ENCODE measurements around the gene PNKP.

DNA sequence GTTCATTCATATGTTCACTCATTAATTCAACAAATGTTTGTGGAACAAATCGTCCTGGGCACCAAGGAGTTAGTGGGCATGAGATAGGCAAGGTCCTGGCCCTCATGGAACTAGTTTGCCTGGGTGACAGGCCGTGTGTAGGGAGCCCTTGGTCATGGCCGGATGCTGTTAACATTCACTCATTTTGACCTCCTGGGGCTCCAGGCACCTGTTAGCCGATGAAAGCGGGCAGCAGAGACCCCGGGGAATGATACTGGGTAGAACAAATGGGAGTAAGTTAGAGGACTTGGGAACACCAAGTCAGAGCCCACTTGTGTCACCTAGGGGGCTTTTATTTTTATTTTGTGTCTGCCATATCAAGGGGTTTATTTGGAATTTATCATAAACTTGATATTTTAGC lies 42.7 kb downstream of the PNKP start:
- TF ChIP-seq, protein P1, sequence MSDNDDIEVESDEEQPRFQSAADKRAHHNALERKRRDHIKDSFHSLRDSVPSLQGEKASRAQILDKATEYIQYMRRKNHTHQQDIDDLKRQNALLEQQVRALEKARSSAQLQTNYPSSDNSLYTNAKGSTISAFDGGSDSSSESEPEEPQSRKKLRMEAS (CRISPR knock-in tag; IDR thresholded peaks at IDR 0.05), result no peak
- TF ChIP-seq, protein P2, sequence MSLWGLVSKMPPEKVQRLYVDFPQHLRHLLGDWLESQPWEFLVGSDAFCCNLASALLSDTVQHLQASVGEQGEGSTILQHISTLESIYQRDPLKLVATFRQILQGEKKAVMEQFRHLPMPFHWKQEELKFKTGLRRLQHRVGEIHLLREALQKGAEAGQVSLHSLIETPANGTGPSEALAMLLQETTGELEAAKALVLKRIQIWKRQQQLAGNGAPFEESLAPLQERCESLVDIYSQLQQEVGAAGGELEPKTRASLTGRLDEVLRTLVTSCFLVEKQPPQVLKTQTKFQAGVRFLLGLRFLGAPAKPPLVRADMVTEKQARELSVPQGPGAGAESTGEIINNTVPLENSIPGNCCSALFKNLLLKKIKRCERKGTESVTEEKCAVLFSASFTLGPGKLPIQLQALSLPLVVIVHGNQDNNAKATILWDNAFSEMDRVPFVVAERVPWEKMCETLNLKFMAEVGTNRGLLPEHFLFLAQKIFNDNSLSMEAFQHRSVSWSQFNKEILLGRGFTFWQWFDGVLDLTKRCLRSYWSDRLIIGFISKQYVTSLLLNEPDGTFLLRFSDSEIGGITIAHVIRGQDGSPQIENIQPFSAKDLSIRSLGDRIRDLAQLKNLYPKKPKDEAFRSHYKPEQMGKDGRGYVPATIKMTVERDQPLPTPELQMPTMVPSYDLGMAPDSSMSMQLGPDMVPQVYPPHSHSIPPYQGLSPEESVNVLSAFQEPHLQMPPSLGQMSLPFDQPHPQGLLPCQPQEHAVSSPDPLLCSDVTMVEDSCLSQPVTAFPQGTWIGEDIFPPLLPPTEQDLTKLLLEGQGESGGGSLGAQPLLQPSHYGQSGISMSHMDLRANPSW (CRISPR knock-in tag; conservative IDR thresholded peaks at IDR 0.05; ENCODE audit: low read depth), result no peak
